Common myeloid progenitor, CD34-positive (primary cell): ENCODE data around the gene LATS1.

Experiments
- CTCF ChIA-PET: fragments of 350-600 bp; sonication (Branson Sonifier 250); formaldehyde crosslinking; loops from one replicate; lab custom pipeline; 2021; ENCODE audit warnings: antibody characterized with exemption; lab: Charles Lee
- POLR2A ChIA-PET: fragments of 350-600 bp; sonication (Branson Sonifier 250); formaldehyde crosslinking; loops from one replicate; lab custom pipeline; 2021; ENCODE audit warnings: antibody characterized with exemption; lab: Charles Lee
- DNase-seq, 3 donors: peaks; one replicate each; pipeline versions ENCODE4 v3.0.0 to v3.0.0-alpha.2; 2013
- H3K27ac ChIP-seq, 2 experiments: 1 replicate in 1 of 2; 2 replicates in 1 of 2; pipeline ENCODE4 v1.7.0; 2013; ENCODE audit warnings: inconsistent platforms in 2 of 2, low read length in 2 of 2, mild to moderate bottlenecking in 2 of 2, low read depth in 1 of 2, moderate library complexity in 1 of 2; ENCODE audit not compliant: severe bottlenecking in 2 of 2, insufficient read depth in 1 of 2, poor library complexity in 1 of 2
- H3K27me3 ChIP-seq, 5 experiments: replicated peaks in 2 of 5; 1 replicate in 3 of 5; 2 replicates in 2 of 5; pipeline versions ENCODE4 v1.6.1 to v1.7.0; 2013; ENCODE audit warnings: low read length in 4 of 5, mild to moderate bottlenecking in 2 of 5, moderate library complexity in 2 of 5, inconsistent platforms in 1 of 5; ENCODE audit not compliant: insufficient read depth in 5 of 5, control insufficient read depth in 4 of 5
- H3K36me3 ChIP-seq, 4 experiments: 1 replicate in 2 of 4; 2 replicates in 2 of 4; pipeline versions ENCODE4 v1.6.1 to v1.7.0; 2013; ENCODE audit warnings: low read length in 3 of 4, control low read depth in 1 of 4, mild to moderate bottlenecking in 1 of 4; ENCODE audit not compliant: control insufficient read depth in 4 of 4, insufficient read depth in 4 of 4
- H3K4me1 ChIP-seq, 4 experiments: 1 replicate in 3 of 4; 2 replicates in 1 of 4; pipeline versions ENCODE4 v1.6.1 to v1.7.1; 2013; ENCODE audit warnings: low read length in 3 of 4, mild to moderate bottlenecking in 3 of 4, control low read depth in 1 of 4, inconsistent platforms in 1 of 4, moderate library complexity in 1 of 4; ENCODE audit not compliant: control insufficient read depth in 4 of 4, insufficient read depth in 4 of 4; ENCODE audit errors: control extremely low read depth in 1 of 4
- H3K4me3 ChIP-seq, 7 experiments: 1 replicate in 4 of 7; 2 replicates in 3 of 7; pipeline versions ENCODE4 v1.5.1 to v1.7.0; 2013; ENCODE audit warnings: mild to moderate bottlenecking in 7 of 7, low read length in 6 of 7, moderate library complexity in 6 of 7, inconsistent platforms in 2 of 7, low read depth in 2 of 7, control low read depth in 1 of 7; ENCODE audit not compliant: insufficient read depth in 4 of 7, control insufficient read depth in 1 of 7; ENCODE audit errors: extremely low read depth in 1 of 7
- H3K9me3 ChIP-seq, 5 experiments: 1 replicate in 4 of 5; 2 replicates in 1 of 5; pipeline versions ENCODE4 v1.6.1 to v1.7.1; 2013; ENCODE audit warnings: low read length in 4 of 5, mild to moderate bottlenecking in 2 of 5, inconsistent platforms in 1 of 5, low read depth in 1 of 5, moderate library complexity in 1 of 5; ENCODE audit not compliant: control insufficient read depth in 4 of 5, insufficient read depth in 2 of 5; ENCODE audit errors: control extremely low read depth in 1 of 5
- WGBS: methylation state at CpG from one replicate; pipeline ENCODE4 v1.1.5; 2013; ENCODE audit not compliant: insufficient coverage; 5-methylcytosine and 5-hydroxymethylcytosine counted together

LATS1 gene

GRCh38 chr6:149699150-149699549 is 18.8 kb downstream of the LATS1 start:
- no CpG with 5 or more reads among the region's 2 CpGs for WGBS
- CTCF ChIA-PET = interaction anchor here (1.3 kb wide), 1 partner anchor 14 kb away, joined by 3 read pairs; no protein-coding TSS in a partner anchor
- no peaks in the 10 kb centered on the region for H3K27me3 ChIP-seq
- peaks cover 7 to 41% (median 25%) of the 10 kb centered on the region in 4 experiments for H3K36me3 ChIP-seq
- no peaks in the 10 kb centered on the region for H3K9me3 ChIP-seq
- no peak overlapping the region for H3K4me3 ChIP-seq
- POLR2A ChIA-PET = no interaction called here
- H3K27ac ChIP-seq = no peak overlapping the region
- no peak for DNase-seq
- H3K4me1 ChIP-seq = no peaks in the 10 kb centered on the region

GRCh38 chr6:149698175-149698574 is 19.7 kb downstream of the LATS1 start:
- ChIA-PET CTCF (no interaction called here), POLR2A (no interaction called here)
- H3K4me1 ChIP-seq = no peaks in the 10 kb centered on the region
- no peaks in the 10 kb centered on the region for H3K9me3 ChIP-seq
- H3K27ac ChIP-seq = no peak overlapping the region
- H3K27me3 ChIP-seq = no peaks in the 10 kb centered on the region
- no peak for DNase-seq
- WGBS = 100% methylated on average over 2 of the region's 2 CpGs
- H3K4me3 ChIP-seq = no peak overlapping the region
- peaks cover 7 to 48% (median 31%) of the 10 kb centered on the region in 4 experiments for H3K36me3 ChIP-seq

GRCh38 chr6:149696901-149697300 is 21.0 kb downstream of the LATS1 start:
- 100% methylated on average over 1 of the region's 1 CpG for WGBS
- no peak for DNase-seq
- no peaks in the 10 kb centered on the region for H3K9me3 ChIP-seq
- H3K27me3 ChIP-seq = no peaks in the 10 kb centered on the region
- CTCF ChIA-PET = no interaction called here
- H3K27ac ChIP-seq = no peak overlapping the region
- H3K4me3 ChIP-seq = no peak overlapping the region
- POLR2A ChIA-PET = no interaction called here
- no peaks in the 10 kb centered on the region for H3K4me1 ChIP-seq
- peaks cover 6 to 61% (median 34%) of the 10 kb centered on the region in 4 experiments for H3K36me3 ChIP-seq

GRCh38 chr6:149694921-149695320 is 23.0 kb downstream of the LATS1 start:
- H3K27me3 ChIP-seq = no peaks in the 10 kb centered on the region
- CTCF ChIA-PET = interaction anchor here (0.6 to 1.1 kb wide), 2 partner anchors 13 to 581 kb away, joined by 3 read pairs; no protein-coding TSS in a partner anchor
- no peak overlapping the region for H3K4me3 ChIP-seq
- no peak overlapping the region for H3K27ac ChIP-seq
- no CpG with 5 or more reads among the region's 2 CpGs for WGBS
- H3K4me1 ChIP-seq = no peaks in the 10 kb centered on the region
- POLR2A ChIA-PET = no interaction called here
- no peaks in the 10 kb centered on the region for H3K9me3 ChIP-seq
- H3K36me3 ChIP-seq = peaks cover 16 to 60% (median 39%) of the 10 kb centered on the region in 4 experiments
- DNase-seq = no peak

GRCh38 chr6:149691201-149691600 is 26.7 kb downstream of the LATS1 start:
- ChIA-PET POLR2A (no interaction called here), CTCF (no interaction called here)
- Histone ChIP-seq H3K4me1 (no peaks in the 10 kb centered on the region), H3K9me3 (no peaks in the 10 kb centered on the region), H3K4me3 (no peak overlapping the region), H3K36me3 (peaks cover 19 to 61% (median 38%) of the 10 kb centered on the region in 4 experiments), H3K27me3 (no peaks in the 10 kb centered on the region), H3K27ac (no peak overlapping the region)
- DNase-seq = no peak
- no CpG with 5 or more reads among the region's 2 CpGs for WGBS

- ChIA-PET POLR2A (interaction anchor here (1.5 kb wide), 1 partner anchor 32 kb away, joined by 4 read pairs; the partner anchor contains the start of gene LATS1), CTCF (no interaction called here)
- no peaks in the 10 kb centered on the region for H3K4me1 ChIP-seq
- no peak overlapping the region for H3K27ac ChIP-seq
- DNase-seq = no peak
- H3K36me3 ChIP-seq = peaks cover 23 to 50% (median 31%) of the 10 kb centered on the region in 4 experiments
- no peak overlapping the region for H3K4me3 ChIP-seq
- H3K9me3 ChIP-seq = no peaks in the 10 kb centered on the region
- H3K27me3 ChIP-seq = no peaks in the 10 kb centered on the region
- WGBS = 95% methylated on average over 3 of the region's 7 CpGs
Observed at GRCh38 chr6:149686230-149686629, 31.7 kb downstream of the LATS1 start.

GRCh38 chr6:149683256-149683859 is 34.5 kb downstream of the LATS1 start:
- 86% methylated on average over 2 of the region's 4 CpGs for WGBS
- H3K4me3 ChIP-seq = no peak overlapping the region
- peaks cover 18 to 47% (median 26%) of the 10 kb centered on the region in 4 experiments for H3K36me3 ChIP-seq
- DNase-seq = no peak
- H3K9me3 ChIP-seq = no peaks in the 10 kb centered on the region
- no peaks in the 10 kb centered on the region for H3K4me1 ChIP-seq
- ChIA-PET CTCF (no interaction called here), POLR2A (interaction anchor here (0.6 kb wide), 1 partner anchor 98 kb away, joined by 3 read pairs; no protein-coding TSS in a partner anchor)
- no peaks in the 10 kb centered on the region for H3K27me3 ChIP-seq
- H3K27ac ChIP-seq = no peak overlapping the region
